ENCODE measurements around the gene MPV17. TPM values are rescaled to one million over a fixed set of nuclear protein-coding genes. Genes with fewer than 3 reads are reported as not detected.
"Not testable (repeated sequence)": the region's sequence is repeated elsewhere in the genome, so short reads cannot be mapped to it uniquely, and the experiment has no call there.

The MPV17 gene
- total and polyA plus RNA-seq, 2 donors, result 51.1 to 94.1 TPM

DNA sequence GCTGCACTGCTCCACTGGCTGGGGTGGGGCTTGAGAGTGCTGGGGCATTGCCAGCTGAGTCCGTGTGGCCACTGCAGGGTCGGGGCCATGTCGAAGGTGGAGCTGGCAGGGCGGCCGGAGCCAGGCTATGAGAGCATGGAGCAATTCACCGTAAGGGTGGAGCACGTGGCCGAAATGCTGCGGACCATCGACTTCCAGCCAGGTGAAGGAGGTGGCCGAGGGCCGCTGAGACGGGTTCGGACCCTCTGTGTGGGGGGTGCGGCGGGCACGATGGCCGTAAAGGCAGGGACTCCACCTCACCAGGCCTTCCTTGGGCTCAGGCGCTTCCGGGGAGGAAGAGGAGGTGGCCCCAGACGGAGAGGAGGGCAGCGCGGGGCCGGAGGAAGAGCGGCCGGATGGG lies 16.8 kb downstream of the MPV17 start:
- H3K36me3 ChIP-seq (ENCODE audit: control insufficient read depth in 2 of 2, insufficient read depth in 2 of 2, low read length in 1 of 2), result peaks cover 0 to 9% of the 10 kb centered on the region in 2 donors
- H3K27ac ChIP-seq (ENCODE audit: low read depth in 1 of 2, low read length in 1 of 2), result no peak overlapping the region
- peaks cover 0 to 6% of the 10 kb centered on the region in 2 donors for H3K9me3 ChIP-seq (ENCODE audit: control insufficient read depth in 2 of 2, insufficient read depth in 1 of 2, low read length in 1 of 2)
- peaks cover 37 to 52% of the 10 kb centered on the region in 2 donors for H3K27me3 ChIP-seq (ENCODE audit: control insufficient read depth in 2 of 2, insufficient read depth in 1 of 2, low read length in 1 of 2)
- peaks cover 4 to 10% of the 10 kb centered on the region in 2 donors for H3K4me1 ChIP-seq (ENCODE audit: control insufficient read depth in 2 of 2, insufficient read depth in 2 of 2, low read length in 2 of 2)
- 42% methylated on average over 26 of the region's 26 CpGs for WGBS
- no peak overlapping the region for H3K4me3 ChIP-seq (ENCODE audit: low read length in 2 of 2)
- DNase-seq (ENCODE audit: low read depth in 6 of 9, low spot score in 9 of 9), result no peak

DNA sequence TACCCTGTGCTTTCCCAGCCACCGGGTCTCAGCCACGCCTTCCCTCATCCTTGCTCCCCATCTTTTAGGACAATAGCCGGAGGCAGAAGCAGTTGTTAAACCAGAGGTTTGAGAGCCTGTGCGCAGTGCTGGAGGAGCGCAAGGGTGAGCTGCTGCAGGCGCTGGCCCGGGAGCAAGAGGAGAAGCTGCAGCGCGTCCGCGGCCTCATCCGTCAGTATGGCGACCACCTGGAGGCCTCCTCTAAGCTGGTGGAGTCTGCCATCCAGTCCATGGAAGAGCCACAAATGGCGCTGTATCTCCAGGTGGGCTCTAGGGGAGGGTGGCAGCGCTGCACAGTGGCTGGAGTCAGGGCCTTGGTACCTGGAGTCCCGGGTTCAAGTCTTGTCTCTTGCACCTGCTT lies 17.4 kb downstream of the MPV17 start:
- Histone ChIP-seq H3K9me3 (ENCODE audit: control insufficient read depth in 2 of 2, insufficient read depth in 1 of 2, low read length in 1 of 2) (peaks cover 0 to 6% of the 10 kb centered on the region in 2 donors), H3K27ac (ENCODE audit: low read depth in 1 of 2, low read length in 1 of 2) (no peak overlapping the region), H3K4me3 (ENCODE audit: low read length in 2 of 2) (no peak overlapping the region), H3K4me1 (ENCODE audit: control insufficient read depth in 2 of 2, insufficient read depth in 2 of 2, low read length in 2 of 2) (peaks cover 4 to 10% of the 10 kb centered on the region in 2 donors), H3K36me3 (ENCODE audit: control insufficient read depth in 2 of 2, insufficient read depth in 2 of 2, low read length in 1 of 2) (peaks cover 0 to 9% of the 10 kb centered on the region in 2 donors), H3K27me3 (ENCODE audit: control insufficient read depth in 2 of 2, insufficient read depth in 1 of 2, low read length in 1 of 2) (peaks cover 37 to 52% of the 10 kb centered on the region in 2 donors)
- WGBS, result 96% methylated on average over 16 of the region's 16 CpGs
- no peak for DNase-seq (ENCODE audit: low read depth in 6 of 9, low spot score in 9 of 9)

GRCh38 chr2:27304488-27305240 lies 18.2 kb downstream of the MPV17 start:
- no peak for DNase-seq (ENCODE audit: low read depth in 6 of 9, low spot score in 9 of 9)
- WGBS, result 95% methylated on average over 13 of the region's 13 CpGs
- Histone ChIP-seq H3K36me3 (ENCODE audit: control insufficient read depth in 2 of 2, insufficient read depth in 2 of 2, low read length in 1 of 2) (peaks cover 0 to 7% of the 10 kb centered on the region in 2 donors), H3K4me3 (ENCODE audit: low read length in 2 of 2) (no peak overlapping the region), H3K4me1 (ENCODE audit: control insufficient read depth in 2 of 2, insufficient read depth in 2 of 2, low read length in 2 of 2) (peaks cover 4 to 10% of the 10 kb centered on the region in 2 donors), H3K9me3 (ENCODE audit: control insufficient read depth in 2 of 2, insufficient read depth in 1 of 2, low read length in 1 of 2) (peaks cover 0 to 6% of the 10 kb centered on the region in 2 donors), H3K27ac (ENCODE audit: low read depth in 1 of 2, low read length in 1 of 2) (no peak overlapping the region), H3K27me3 (ENCODE audit: control insufficient read depth in 2 of 2, insufficient read depth in 1 of 2, low read length in 1 of 2) (peaks cover 37 to 51% of the 10 kb centered on the region in 2 donors)

GRCh38 chr2:27303093-27304025 lies 19.5 kb downstream of the MPV17 start:
- peak overlapping the region; percentile 8 to 30 for H3K4me3 ChIP-seq (ENCODE audit: low read length in 2 of 2)
- DNase-seq (ENCODE audit: low read depth in 6 of 9, low spot score in 9 of 9), result peak in 6 of 9 donors; percentile 22 to 68 (median 38)

DNA sequence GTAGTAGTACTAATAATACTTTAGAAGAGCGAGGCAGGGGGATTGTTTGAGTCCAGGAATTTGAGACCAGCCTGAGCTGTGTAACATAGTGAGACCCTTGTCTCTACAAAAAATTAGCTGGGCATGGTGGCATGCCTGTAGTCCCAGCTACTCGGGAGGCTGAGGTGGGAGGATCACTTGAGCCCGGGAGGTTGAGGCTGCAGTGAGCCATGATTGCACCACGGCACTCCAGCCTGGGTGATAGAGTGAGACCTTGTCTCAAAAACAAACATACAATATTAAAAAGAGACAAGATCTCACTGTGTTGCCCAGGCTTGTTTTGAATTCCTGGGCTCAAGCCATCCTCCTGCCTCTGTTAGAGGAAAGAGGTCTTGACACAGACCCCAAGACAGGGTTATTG lies 22.3 kb downstream of the MPV17 start:
- not testable (repeated sequence) for H3K27ac ChIP-seq (ENCODE audit: low read depth in 1 of 2, low read length in 1 of 2); H3K4me3 ChIP-seq (ENCODE audit: low read length in 2 of 2); H3K4me1 ChIP-seq (ENCODE audit: control insufficient read depth in 2 of 2, insufficient read depth in 2 of 2, low read length in 2 of 2); DNase-seq (ENCODE audit: low read depth in 6 of 9, low spot score in 9 of 9); H3K36me3 ChIP-seq (ENCODE audit: control insufficient read depth in 2 of 2, insufficient read depth in 2 of 2, low read length in 1 of 2); H3K9me3 ChIP-seq (ENCODE audit: control insufficient read depth in 2 of 2, insufficient read depth in 1 of 2, low read length in 1 of 2)
- H3K27me3 ChIP-seq (ENCODE audit: control insufficient read depth in 2 of 2, insufficient read depth in 1 of 2, low read length in 1 of 2), result peaks cover 9 to 27% of the 10 kb centered on the region in 2 donors
- WGBS, result 93% methylated on average over 4 of the region's 4 CpGs

More at GRCh38 chr2:27303093-27304025, 19.5 kb downstream of the MPV17 start:
- Histone ChIP-seq H3K27me3 (ENCODE audit: control insufficient read depth in 2 of 2, insufficient read depth in 1 of 2, low read length in 1 of 2) (peaks cover 35 to 48% of the 10 kb centered on the region in 2 donors), H3K4me1 (ENCODE audit: control insufficient read depth in 2 of 2, insufficient read depth in 2 of 2, low read length in 2 of 2) (peaks cover 4 to 10% of the 10 kb centered on the region in 2 donors), H3K27ac (ENCODE audit: low read depth in 1 of 2, low read length in 1 of 2) (no peak overlapping the region), H3K36me3 (ENCODE audit: control insufficient read depth in 2 of 2, insufficient read depth in 2 of 2, low read length in 1 of 2) (peaks cover 0 to 2% of the 10 kb centered on the region in 2 donors), H3K9me3 (ENCODE audit: control insufficient read depth in 2 of 2, insufficient read depth in 1 of 2, low read length in 1 of 2) (peaks cover 0 to 6% of the 10 kb centered on the region in 2 donors)
- WGBS, result 35% methylated on average over 25 of the region's 25 CpGs

DNA sequence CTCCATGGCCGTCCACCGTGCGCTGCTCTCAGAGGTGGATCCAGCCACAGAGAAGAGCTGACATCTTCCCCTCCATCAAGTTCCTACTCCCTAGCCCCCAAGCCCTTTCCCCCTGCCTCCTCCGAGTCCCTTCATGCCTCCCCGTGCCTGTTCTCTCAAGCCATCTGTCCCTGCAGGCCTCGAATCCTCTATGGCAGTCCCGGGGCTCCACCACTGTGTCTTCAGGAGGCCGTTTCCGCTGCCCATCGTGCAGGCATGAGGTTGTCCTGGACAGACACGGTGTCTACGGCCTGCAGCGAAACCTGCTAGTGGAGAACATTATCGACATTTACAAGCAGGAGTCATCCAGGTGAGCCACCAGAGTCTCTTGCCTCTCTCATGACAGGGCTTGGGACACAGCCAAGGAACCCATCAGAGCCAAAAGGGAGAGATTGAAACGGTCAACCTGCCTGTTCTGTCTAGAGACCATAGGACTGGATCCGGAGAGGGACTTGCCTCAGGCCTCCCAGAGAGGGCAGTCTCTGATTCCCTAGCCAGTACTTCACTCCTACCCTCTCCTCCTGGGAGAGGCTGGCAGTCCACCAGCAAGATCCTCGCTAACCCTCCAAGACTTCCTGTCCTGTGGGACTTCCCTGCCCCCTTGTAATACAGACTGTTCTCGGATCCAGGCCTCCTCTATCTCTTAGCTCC lies 24.4 kb downstream of the MPV17 start:
- 93% methylated on average over 18 of the region's 18 CpGs for whole genome bisulfite sequencing
- Histone ChIP-seq H3K9me3 (ENCODE audit: control insufficient read depth in 2 of 2, insufficient read depth in 1 of 2, low read length in 1 of 2) (no peaks in the 10 kb centered on the region), H3K27me3 (ENCODE audit: control insufficient read depth in 2 of 2, insufficient read depth in 1 of 2, low read length in 1 of 2) (peaks cover 0 to 12% of the 10 kb centered on the region in 2 donors), H3K4me1 (ENCODE audit: control insufficient read depth in 2 of 2, insufficient read depth in 2 of 2, low read length in 2 of 2) (peaks cover 0 to 3% of the 10 kb centered on the region in 2 donors), H3K4me3 (ENCODE audit: low read length in 2 of 2) (no peak overlapping the region), H3K36me3 (ENCODE audit: control insufficient read depth in 2 of 2, insufficient read depth in 2 of 2, low read length in 1 of 2) (no peaks in the 10 kb centered on the region), H3K27ac (ENCODE audit: low read depth in 1 of 2, low read length in 1 of 2) (no peak overlapping the region)
- no peak for DNase-seq (ENCODE audit: low read depth in 6 of 9, low spot score in 9 of 9)

GRCh38 chr2:27297195-27297594 lies 25.7 kb downstream of the MPV17 start:
- H3K4me1 ChIP-seq (ENCODE audit: control insufficient read depth in 2 of 2, insufficient read depth in 2 of 2, low read length in 2 of 2), result no peaks in the 10 kb centered on the region
- H3K9me3 ChIP-seq (ENCODE audit: control insufficient read depth in 2 of 2, insufficient read depth in 1 of 2, low read length in 1 of 2), result no peaks in the 10 kb centered on the region
- H3K27me3 ChIP-seq (ENCODE audit: control insufficient read depth in 2 of 2, insufficient read depth in 1 of 2, low read length in 1 of 2), result peaks cover 0 to 13% of the 10 kb centered on the region in 2 donors
- WGBS, result 96% methylated on average over 3 of the region's 3 CpGs
- no peak for DNase-seq (ENCODE audit: low read depth in 6 of 9, low spot score in 9 of 9)
- no peak overlapping the region for H3K4me3 ChIP-seq (ENCODE audit: low read length in 2 of 2)
- H3K27ac ChIP-seq (ENCODE audit: low read depth in 1 of 2, low read length in 1 of 2), result no peak overlapping the region
- H3K36me3 ChIP-seq (ENCODE audit: control insufficient read depth in 2 of 2, insufficient read depth in 2 of 2, low read length in 1 of 2), result no peaks in the 10 kb centered on the region

DNA sequence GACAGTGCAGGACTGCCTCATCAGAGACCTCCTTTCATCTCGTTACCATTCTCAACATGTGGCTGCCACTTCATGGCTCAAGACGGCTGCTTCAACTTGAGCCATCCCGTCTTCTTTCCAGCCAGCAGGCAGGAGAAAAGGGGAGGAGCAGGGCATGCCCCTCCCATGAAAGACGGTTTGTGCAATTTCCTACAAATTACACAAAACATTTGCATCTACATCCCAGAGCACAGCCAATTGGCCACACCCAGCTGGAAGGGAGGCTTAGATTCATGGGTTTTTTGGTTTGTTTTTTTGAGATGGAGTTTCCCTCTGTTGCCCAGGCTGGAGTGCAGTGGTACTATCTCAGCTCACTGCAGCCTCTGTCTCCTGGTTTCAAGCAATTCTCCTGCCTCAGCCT lies 26.4 kb downstream of the MPV17 start:
- WGBS, result 91% methylated on average over 4 of the region's 4 CpGs
- H3K27ac ChIP-seq (ENCODE audit: low read depth in 1 of 2, low read length in 1 of 2), result no peak overlapping the region
- H3K4me1 ChIP-seq (ENCODE audit: control insufficient read depth in 2 of 2, insufficient read depth in 2 of 2, low read length in 2 of 2), result no peaks in the 10 kb centered on the region
- H3K27me3 ChIP-seq (ENCODE audit: control insufficient read depth in 2 of 2, insufficient read depth in 1 of 2, low read length in 1 of 2), result peaks cover 0 to 19% of the 10 kb centered on the region in 2 donors
- no peak overlapping the region for H3K4me3 ChIP-seq (ENCODE audit: low read length in 2 of 2)
- no peak for DNase-seq (ENCODE audit: low read depth in 6 of 9, low spot score in 9 of 9)
- no peaks in the 10 kb centered on the region for H3K36me3 ChIP-seq (ENCODE audit: control insufficient read depth in 2 of 2, insufficient read depth in 2 of 2, low read length in 1 of 2)
- H3K9me3 ChIP-seq (ENCODE audit: control insufficient read depth in 2 of 2, insufficient read depth in 1 of 2, low read length in 1 of 2), result no peaks in the 10 kb centered on the region
